Subcutaneous preadipocyte (primary cell): ENCODE data around the gene MST1R. TPM values are rescaled to one million over a fixed set of nuclear protein-coding genes. Genes with fewer than 3 reads are reported as not detected.

Experiments used
- small RNA-seq: library from RNA; depleted of rRNA; stranded (forward); fragments of <200 nt; gene quantifications from one replicate; pipeline ENCODE3, GENCODE V24; 2012
- total RNA-seq: library from RNA; depleted of rRNA; stranded (reverse); fragments of >200 nt; gene quantifications from 2 replicates; pipeline ENCODE4 v1.2.3, GENCODE V29; 2012

MST1R gene
- 0.37 and 0.59 TPM in 2 replicates for total RNA-seq

DNA sequence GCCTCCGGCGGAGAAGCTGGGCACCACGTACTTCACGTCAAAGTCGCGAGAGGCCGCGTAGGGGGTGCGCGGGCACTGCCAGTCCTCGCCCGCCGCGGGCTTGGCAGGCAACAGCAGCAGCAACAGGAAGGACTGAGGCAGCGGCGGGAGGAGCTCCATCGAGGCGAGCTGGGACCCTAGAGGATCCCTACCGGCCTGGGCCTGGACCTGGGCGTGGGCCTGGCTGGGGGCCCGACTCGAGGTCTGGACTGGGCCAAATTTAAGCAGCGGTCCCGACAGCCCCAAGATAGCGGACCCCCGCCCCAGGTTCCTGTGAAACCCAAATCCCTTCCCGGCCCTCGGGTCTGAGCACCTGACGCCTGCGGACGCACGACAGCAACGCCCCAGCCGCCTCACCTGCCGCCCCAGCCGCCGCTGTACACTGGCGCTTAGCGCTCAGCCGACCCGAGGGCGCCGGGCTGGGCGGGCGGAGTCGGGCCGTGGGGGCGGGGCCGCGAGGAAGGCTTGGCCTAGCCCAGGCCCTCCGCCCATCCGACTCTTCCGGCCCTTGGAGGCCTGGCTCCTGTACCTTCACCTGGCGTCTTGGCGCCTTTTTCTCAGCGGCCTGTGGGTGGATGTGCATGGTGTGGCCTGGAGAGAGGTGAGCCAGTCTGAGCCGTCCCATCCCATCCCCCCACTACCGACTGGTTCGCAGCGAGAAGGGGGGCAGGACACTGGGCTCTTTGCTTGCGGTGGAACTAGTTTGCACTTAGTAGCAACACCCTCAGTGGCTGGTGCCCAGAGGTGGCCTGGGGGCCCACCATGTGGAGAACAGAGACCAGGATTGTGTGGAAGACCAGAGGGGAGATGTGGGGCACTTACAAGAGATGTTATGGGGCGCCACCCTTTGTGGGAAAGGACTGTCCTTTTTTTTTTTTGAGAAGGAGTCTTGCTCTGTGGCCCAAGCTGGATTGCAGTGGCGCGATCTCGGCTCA lies at the start of gene MST1R:
Gene MST1R (minus strand): TSS at position 423 of the 974 bp plus-strand sequence. CDS start 264 bp downstream, at position 159.

DNA sequence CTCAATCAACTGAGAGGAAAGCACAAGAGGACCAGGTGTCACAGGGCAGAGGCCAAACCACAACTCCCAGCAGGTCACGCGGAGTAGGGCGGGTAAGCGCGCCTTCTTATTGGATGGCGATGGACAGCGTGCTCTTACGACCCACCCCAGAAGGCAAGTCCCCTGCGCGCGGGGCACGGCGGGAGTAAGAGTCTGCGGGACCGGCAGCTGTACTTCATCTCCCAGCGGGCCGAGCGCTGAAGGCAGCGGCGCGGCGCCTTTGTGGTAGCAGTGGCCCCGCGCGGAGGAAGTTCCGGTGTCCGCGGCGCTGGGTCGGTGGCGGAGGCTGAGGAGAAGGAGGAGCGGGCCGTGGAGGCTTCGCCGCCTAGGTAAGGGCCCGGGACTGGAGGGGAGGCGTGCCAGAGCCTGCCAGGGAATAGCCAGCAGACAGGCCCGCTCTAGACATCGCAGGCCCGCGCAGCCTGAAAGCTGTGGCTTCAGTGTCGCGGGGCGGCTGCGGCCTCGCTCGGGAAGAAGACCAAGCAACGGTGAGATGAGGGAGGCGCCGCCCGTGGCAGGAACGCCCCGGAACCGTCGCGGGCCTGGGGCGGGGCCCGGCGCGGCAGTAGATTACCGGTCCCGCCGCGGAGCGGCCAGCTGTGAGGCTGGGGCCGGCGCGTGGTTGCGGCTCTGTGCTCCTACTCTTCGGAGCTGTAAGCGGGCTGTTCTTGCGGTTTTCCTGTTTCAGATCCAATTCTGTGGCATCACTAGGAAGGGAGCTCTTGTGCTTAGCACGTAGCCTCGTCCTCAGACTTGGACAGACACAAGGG lies 36.4 kb upstream of the MST1R start, which contains the start of gene RBM6:
Gene RBM6 (plus strand): TSS at position 293 of the 809 bp plus-strand sequence. CDS start 22,492 bp downstream, outside the sequence.

DNA sequence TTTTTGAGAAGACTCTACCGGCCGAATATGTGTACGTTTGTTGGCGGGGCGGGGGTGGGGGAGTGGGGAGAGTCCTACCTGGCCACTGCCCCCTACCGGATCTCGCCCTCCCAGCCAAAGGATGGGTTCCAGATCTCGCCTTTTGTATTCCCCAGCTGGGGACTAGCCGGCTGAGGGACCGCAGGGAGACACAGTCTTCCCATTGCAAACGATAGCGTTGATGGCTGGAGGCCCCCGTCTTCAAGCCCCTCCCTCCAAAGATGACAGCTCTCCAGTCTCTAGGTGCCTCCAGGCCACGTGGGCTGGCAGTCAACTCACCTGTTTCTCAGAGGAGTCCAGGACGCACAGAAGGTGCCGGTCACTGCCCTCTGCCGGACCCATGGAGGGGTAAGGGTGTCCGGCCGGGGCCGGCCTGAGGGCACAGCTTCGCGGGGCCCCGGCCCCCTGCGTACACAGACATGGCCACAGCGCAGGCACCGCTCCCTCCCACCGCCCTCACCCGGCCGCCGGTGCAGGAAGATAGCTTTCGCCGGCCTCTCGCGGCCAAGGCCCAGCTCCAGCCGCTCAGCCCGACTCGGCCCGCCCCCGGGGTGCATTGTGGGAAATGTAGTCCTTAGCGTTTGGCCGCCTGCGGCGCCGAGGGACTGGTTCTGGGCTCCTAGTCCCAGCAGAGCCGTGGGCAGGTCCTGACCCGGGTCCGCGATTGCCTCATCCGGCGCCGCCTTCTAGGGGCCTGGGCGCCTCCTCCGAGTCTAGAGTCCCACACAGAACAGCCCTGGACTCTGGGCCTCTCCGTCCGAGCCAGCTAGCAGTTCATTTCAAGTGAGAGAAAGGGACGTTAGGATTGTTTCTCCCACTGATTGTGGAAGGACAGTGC lies 25.9 kb upstream of the MST1R start, which contains the start of gene MON1A:
Gene MON1A (minus strand): TSS at position 521 of the 877 bp plus-strand sequence. CDS start 16,465 bp downstream, outside the sequence.

DNA sequence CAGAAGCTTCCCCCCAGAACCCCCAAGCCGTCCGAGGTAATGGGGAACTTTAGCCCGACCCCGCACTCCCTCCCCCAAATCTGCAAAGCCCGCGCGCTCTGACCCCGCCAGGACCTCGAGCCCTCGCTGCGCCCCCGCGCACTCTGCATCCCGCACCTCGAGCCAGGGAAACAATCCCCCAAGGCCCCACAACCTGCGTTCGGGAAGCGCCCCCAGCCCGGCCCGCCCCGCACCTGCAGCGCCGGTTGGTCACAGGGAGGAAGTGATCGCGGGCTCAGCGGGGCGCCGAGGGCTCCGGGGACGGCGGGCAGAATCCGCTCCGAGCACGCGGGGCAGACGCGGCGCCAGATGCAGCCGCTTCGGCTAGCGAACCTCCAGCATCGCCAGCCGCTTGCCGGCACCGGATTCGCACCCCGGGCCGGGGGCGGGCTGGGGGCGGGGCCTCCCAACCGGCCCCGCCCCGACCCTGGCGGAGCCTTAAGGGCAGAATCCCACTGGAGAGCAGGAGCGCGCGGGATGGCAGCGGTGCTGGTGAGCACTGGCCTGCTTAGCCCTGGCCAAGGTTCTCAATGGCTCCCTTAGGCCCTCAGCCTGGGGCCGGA lies 34.0 kb downstream of the MST1R start, which contains the start of gene CAMKV:
Gene CAMKV (minus strand): TSS at position 382 of the 602 bp plus-strand sequence. CDS start 7,518 bp downstream, outside the sequence.

DNA sequence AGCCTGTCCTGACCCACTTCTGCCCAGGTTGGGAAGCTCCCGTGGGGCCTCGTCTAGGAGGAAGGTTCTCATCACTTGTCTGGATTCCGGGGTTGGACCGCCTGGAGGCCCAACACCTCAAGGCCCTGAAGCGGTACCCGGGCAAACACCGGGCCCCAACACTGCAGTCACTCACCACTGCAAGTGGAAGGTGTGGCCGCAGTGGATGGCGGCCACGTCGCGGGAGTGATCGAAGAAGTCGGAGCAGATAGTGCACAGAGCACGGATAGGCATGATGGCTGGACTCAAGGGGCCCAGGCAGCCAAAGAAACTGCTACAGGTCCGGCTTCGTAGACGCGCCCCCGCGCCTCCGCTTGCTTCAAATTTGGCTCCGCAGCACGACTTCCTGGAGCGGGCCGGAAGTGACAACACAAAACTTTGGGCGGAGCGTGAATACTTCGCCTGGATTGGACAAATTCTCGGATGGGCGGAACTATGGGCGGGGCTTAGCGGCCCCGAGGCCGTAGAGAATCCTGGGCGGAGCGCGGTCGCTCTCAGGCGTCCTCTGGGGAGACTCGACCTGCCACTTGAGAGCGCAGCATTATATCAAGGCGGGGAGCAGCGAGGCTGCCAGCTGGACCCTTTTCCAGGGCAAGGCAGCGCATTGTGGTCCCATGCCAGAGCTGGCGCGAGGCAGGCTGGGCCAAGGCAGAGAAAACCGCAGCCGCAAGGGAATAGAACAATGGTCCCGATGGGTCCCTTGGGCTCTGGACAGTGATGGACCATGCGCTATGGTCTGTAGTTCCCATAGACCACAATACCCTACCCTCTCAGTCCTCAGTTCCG lies 47.3 kb downstream of the MST1R start, which contains the start of gene TRAIP:
Gene TRAIP (minus strand): TSS at position 384 of the 825 bp plus-strand sequence. CDS start 111 bp downstream, at position 273.

Small RNA genes within 50 kb of the gene (small RNA-seq; reads per million reads assigned to genes)
- not detected for gene RN7SL217P

Other genes with a start within 250 kb of the MST1R start
- gene APEH, start 229.5 kb downstream of the MST1R start, total RNA-seq: 127 and 142 TPM in 2 replicates
- gene MST1, start 214.4 kb downstream of the MST1R start, total RNA-seq: 3.3 and 4.8 TPM in 2 replicates
- gene RNF123, start 214.3 kb downstream of the MST1R start, total RNA-seq: 25.0 and 35.8 TPM in 2 replicates
- gene AMIGO3, start 184.2 kb downstream of the MST1R start, total RNA-seq: 0.37 and 1.2 TPM in 2 replicates
- 16.2 and 26.0 TPM in 2 replicates for gene GMPPB, start 179.9 kb downstream of the MST1R start, total RNA-seq
- 33.4 and 35.6 TPM in 2 replicates for gene IP6K1, start 117.3 kb downstream of the MST1R start, total RNA-seq
- gene CDHR4, start 104.0 kb downstream of the MST1R start, total RNA-seq: 0.37 TPM in 1 of 2 replicates, not detected in the other
- gene INKA1, start 100.6 kb downstream of the MST1R start, total RNA-seq: 6.2 and 6.6 TPM in 2 replicates
- 26.6 and 36.0 TPM in 2 replicates for gene UBA7, start 89.9 kb downstream of the MST1R start, total RNA-seq
- 4.8 and 6.5 TPM in 2 replicates for gene TRAIP, start 47.3 kb downstream of the MST1R start, total RNA-seq
- gene CAMKV, start 34.0 kb downstream of the MST1R start, total RNA-seq: not detected in 2 replicates
- gene MON1A, start 25.9 kb upstream of the MST1R start, total RNA-seq: 13.6 and 17.0 TPM in 2 replicates
- 34.6 and 37.5 TPM in 2 replicates for gene RBM6, start 36.3 kb upstream of the MST1R start, total RNA-seq
- gene RBM5, start 185.0 kb upstream of the MST1R start, total RNA-seq: 126 and 161 TPM in 2 replicates